Measurements from ENCODE around the gene PRTFDC1.
A peak's percentile ranks its signal among the peaks of the same experiment; 100 is the strongest.

The PRTFDC1 gene

DNA sequence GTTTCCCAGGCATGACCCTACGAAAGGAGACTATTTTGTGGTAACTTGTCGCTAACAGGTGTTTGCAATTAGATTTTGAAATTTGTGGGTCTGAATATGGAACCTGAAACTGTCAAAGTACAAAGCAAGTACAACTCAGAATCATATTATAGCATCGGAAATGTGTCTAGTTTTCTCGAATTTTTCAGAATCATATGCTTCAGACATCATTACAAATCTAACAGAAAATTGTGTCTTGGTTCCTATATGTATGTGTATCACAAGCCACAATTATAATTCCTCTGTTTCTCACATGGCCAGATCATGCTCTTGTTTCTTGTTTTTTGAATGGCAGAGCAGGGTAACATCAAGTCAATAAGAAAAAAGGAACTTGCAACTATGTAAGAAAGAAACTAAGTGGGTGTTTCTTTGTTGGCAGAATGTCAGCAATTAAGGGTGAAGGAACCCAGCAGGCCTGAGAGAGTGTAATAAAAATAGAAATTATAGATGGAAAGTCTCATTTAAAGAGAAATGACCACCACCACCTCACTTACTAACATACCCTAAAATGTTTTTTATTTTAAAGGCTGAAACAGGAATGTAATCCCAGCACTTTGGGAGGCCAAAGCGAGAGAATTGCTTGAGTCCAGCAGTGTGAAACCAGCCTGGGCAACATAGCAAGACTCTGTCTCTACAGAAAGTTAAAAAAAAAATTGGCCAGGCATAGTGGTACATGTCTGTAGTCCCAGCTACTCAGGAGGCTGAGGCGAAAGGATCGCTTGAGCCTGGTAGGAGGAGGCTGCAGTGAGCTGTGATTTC lies 51.3 kb downstream of the PRTFDC1 start:
- DNase-seq, result no peak

DNA sequence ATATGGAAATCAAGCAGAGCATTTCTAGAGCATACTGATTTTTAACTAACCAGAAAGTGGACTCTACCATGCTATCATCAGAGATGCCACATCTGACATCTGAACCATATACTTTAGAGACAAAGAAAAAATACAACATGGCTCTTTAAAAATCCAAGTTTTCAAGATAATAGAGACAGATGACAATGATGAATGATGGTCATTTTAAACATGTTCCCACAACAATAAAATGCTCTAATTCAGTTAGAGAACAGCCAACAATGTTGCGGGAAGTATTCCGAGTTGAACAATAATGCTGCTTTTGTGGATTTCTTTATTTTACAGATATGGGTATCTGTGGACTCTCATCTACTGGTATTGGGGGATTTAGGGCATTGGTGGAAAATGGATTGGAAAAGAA lies 52.8 kb downstream of the PRTFDC1 start:
- no peak for DNase-seq

DNA sequence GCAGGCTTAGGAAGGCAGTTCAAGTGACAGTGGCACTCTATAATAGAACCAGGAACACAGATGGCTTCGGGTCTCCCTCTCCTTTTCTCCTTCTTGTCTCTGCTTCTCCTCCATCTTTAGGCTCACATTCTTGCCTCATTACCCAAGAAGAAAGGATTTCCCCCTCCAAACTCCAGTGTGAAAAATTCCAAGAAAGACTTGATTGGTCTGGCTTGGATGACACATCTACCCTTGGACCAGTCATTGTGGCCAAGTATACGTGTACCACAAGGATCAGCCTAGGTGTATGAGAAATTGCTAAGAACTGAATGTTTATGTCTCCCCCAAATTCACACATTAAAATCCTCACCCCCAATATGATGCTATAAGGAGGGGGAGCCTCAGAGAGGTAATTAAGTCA lies 53.9 kb downstream of the PRTFDC1 start:
- no peak for DNase-seq

GRCh38 chr10:24897326-24897926 lies 55.0 kb downstream of the PRTFDC1 start:
- no peak for DNase-seq

DNA sequence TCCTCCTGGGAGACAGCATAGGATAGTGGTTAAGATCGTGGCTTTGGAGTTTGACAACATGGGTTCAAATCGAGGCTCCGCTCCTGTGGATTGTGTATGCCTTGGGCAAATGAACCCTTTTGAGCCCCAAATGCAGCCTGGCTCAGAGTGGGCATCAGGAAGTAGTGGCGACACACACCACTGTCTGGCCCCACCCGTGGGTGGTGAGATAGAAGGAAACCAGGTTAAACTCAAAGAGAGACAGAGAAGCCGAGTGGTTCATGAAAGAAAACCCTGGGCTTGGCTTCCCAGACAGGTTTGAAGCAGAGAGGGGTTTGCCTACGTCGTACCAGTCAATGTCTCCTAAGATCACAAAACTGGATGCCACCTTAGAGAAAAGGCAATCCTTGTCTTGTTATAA lies 57.7 kb downstream of the PRTFDC1 start:
- DNase-seq, result peak; percentile 26

DNA sequence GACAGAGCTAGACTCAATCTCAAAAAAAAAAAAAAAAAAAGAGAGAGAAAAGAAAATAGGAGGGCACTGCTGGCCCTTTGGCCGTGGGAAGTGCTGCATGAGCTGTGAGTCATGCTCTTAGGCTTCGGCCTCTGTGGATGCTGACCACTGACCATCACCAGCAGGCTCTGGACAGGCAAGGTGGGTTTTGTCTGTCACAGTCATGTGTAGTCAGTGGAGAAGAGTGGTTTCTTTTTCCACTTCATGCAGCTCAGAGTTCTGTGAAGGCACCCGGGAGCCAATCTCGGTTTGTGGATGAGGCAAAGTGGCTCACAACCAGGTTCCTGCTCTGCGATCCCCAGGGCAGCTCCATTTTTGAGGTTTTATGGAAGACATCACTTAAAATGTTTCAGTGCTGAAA lies 58.1 kb downstream of the PRTFDC1 start:
- peak; percentile 13 for DNase-seq

DNA sequence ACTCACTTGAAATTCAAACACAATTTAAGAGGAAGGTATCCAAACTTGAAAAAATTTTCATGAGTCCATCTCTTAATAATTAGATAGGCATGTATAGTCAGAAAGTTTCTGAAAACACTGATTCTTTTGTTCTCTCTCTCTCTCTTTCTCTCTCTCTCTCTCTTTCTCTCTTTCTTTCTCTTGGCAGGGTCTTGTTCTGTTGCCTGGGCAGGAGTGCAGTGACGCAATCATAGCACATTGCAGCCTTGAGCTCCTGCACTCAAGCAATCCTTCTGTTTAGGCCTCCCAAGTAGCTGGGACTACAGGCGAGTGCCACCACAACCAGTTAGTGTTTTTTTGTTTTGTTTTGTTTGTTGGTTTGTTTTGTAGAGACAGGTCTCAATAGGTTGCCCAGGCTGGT lies 59.3 kb downstream of the PRTFDC1 start:
- DNase-seq, result no peak

DNA sequence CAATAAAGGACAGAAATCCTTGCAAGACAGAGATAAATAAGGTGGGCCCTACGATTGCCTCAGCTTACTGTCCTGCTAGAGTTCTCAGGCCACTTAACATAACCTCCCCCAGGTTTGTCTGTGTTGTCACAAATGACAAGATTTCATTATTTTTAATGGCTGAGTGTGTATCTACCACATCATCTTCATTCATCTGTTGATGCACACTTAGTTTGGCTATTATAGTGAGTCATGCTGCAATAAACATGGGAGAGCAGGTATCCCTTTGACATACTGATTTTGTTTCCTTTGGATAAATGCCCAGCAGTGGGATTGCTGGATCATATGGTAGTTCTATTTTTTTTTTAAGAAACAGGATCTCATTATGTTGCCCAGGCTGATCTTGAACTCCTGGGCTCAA lies 60.6 kb downstream of the PRTFDC1 start:
- DNase-seq, result no peak

DNA sequence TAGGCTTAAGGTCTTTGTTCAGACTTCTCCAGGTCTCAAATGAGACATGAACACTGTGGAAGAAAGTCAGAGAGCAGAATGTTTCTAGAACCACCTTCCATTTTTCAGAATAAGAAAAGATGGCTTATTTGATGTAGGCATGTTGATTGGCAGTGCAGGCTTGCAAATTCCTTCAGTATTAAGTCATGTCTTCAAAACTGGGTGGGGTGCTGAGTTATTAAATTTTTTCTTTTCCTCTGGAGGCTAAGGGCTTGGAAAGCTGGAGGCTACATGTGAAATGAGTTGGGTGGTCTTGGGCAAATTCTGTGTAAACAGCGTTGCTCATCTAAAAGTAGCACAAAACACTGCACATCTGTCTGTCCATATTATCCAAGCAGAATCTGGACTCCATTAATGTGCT lies 62.8 kb downstream of the PRTFDC1 start:
- DNase-seq, result no peak

DNA sequence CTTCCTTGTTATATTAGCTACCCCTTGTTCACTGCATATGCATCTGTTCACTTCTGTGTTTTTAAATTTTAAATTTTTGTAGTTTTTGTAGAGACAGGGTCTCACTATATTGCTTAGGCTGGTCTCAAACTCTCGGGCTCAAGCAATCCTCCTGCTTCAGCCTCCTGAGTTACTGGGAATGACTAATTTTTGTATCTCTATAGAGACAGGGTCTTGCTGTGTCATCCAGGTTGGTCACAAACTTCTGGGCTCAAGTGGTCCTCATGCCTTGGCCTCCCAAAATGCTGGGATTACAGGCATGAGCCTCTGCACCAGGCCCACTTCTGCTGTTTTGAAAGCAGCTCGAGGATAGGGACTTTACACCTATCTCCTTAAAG lies 64.6 kb downstream of the PRTFDC1 start:
- DNase-seq, result no peak

DNA sequence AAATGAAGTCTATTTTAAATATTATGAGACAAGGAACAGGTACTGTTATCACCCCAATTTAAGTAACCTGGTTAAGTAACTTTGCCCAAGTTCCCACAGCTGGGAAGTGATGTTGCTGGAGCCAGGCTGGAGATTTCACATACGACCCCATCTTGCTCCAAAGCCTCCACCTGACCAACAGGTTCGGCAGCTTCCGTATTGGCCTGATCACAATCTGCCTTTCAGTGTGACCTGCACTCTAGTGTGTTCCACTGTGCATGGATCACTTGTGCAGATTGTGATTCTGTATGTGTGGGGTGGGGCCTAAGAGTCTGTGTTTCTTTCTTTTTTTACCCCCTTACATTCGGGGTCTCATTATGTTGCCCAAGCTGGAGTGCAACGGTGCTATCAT lies 66.1 kb downstream of the PRTFDC1 start:
- DNase-seq, result no peak

DNA sequence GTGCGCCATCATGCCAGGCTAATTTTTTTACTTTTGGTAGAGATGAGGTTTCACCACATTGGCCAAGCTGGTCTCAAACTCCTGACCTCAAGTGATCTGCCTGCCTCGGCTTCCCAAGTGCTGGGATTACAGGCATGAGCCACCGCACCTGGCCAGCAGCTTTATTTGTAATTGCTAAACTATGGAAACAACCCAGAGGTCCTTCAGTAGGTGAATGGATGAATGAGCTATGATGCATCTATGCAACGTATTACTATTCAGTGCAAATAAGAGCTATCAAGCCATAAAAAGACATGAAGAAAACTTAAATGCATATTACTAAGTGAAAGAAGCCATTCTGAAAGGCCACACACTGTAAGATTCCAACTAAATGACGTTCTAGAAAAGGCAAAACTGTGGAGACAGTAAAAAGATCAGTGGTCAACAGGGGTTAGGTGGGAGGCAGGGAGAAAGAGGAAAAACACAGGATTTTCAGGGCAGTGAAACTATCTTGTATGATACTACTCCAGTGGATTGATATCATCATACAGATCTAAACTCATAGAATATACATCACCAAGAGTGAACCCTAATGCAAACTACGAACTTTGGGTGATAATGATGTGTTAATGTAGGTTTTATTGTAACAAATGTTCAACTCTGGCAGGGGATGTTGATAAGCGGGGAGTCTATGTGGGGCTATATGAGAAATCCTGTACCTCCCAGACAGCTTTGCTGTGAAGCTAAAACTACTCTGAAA lies 66.7 kb downstream of the PRTFDC1 start:
- DNase-seq, result no peak

GRCh38 chr10:24884793-24885192 lies 67.6 kb downstream of the PRTFDC1 start:
- DNase-seq, result no peak

DNA sequence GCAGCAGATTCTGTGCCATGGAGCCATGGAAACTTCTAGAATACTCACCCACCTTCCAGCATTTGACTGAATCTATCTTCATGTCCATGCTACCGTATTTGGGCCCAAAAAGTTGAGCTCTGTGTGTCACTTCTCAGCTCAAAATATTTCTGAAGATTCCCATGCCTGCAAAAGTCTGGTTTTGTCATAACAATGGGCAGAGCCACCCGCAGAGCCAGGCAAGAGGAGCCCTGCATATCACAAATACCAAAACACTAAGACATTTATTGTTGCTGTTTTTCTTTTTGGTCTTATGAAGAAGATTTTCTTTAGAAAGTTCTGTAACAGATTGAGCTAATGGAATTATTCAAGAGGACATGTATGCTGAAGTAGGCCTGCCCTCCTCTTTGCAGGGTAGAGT lies 68.1 kb downstream of the PRTFDC1 start:
- no peak for DNase-seq

GRCh38 chr10:24883176-24883575 lies 69.2 kb downstream of the PRTFDC1 start:
- DNase-seq, result no peak

- peak; percentile 45 for DNase-seq
Observed at GRCh38 chr10:24882047-24882698, 70.2 kb downstream of the PRTFDC1 start.

DNA sequence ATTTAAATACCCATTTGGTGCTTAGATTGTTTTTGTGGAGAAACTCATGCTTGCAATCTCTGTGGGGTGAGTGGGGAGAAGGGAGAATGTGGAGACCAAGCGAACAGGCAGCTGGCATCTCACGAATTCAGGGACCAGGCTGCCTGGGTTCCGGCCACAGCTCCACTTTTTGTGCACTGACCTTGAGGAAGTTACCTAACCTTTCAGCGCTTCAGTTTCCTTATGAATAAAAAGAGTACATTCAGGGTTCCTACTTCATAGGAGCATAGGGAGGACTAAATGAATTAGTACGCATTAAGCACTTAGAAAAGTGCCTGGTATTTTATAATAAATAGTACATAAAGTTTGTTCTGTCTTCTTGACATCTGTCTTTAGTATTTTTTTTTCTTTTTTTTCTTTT lies 72.5 kb downstream of the PRTFDC1 start:
- DNase-seq, result no peak

DNA sequence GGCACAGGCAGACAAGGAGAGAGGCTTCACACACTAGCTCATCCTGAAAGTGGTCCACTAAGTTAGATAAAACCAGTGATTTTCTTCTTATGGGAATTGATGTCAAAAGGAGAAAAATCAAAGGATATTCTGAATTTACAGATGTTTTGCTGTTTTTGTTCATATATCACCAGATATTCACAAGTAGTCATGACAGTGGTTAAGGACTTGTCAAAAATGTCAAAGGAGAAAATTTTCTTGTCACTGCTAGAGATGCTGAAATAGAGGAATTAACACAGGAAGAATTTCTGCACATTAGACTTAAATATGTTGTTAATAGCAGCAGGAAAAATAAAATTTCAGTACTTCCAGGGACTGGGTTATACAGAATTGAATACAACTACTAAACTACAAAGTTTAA lies 78.3 kb downstream of the PRTFDC1 start:
- no peak for DNase-seq

DNA sequence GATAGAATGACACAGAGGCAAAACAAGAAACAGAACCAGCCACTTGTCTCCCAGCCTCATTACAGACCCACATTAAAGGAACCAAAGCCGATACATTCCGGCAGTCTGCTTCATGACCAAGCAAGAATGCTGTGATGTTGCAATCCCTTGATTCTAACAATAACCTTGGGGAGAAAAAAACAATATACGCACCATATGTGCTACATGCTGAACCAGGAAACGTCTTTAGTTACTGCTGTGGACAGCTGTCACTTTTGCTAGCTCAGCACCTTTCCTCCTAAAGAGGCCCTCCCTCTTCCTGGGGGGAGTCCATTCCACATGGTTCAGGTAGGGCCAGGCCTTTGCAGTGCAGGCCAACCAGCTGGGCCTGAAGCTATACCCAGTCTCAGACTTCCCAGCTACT lies 79.1 kb downstream of the PRTFDC1 start:
- DNase-seq, result no peak

- DNase-seq, result no peak
Observed at GRCh38 chr10:24872790-24873182, 79.6 kb downstream of the PRTFDC1 start.

- DNase-seq, result no peak
Observed at GRCh38 chr10:24872049-24872789, 80.2 kb downstream of the PRTFDC1 start.

DNA sequence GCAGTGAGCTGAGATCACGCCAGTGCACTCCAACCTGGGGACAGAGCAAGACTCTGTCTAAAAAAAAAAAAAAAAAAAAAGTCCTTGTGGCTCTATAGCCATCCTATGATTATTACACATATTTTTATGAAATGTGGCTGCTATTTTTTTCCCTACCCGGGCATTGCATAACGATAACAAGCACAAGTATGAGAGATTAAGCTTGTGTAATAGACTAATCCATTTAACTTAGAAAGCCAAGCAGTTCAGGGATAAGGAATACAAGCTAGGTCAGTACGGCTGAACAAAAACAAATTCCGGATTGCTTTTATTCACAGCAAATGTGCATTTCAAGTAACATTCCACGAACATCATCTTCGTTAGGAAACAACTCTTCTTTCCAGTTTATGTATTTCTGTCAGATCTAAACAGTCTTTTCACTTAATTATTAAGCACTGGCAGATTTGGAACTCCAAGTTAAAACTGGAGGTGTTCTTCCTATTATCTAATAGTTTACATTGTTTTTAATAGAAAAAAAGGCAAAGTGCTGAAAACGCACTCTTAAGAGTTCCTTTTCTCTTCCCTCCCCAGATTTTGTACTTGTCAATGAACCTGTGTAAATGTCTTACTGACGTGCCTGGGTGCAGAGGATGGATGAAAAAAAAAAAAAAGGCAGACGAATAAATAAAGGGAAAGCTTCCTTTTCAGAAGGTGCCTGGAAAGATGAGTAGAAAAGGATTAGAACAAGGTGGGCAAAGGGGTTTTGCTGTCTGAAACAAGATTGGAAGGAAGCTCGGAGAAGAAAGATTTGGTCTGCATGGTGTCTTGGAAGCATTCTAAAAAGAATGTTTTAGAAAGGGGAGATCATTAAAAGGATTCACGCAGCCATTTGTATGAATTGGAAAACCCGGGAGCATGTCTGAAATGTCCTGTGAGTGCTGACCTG lies 81.1 kb downstream of the PRTFDC1 start:
- DNase-seq, result no peak

Data from activated naive CD4-positive, alpha-beta T cell treated with Interleukin-2 at 50 U/mL for 16 hours (primary cell).